ENCODE measurements around the gene ACAN.
A peak's percentile ranks its signal among the peaks of the same experiment; 100 is the strongest.

Gene ACAN

DNA sequence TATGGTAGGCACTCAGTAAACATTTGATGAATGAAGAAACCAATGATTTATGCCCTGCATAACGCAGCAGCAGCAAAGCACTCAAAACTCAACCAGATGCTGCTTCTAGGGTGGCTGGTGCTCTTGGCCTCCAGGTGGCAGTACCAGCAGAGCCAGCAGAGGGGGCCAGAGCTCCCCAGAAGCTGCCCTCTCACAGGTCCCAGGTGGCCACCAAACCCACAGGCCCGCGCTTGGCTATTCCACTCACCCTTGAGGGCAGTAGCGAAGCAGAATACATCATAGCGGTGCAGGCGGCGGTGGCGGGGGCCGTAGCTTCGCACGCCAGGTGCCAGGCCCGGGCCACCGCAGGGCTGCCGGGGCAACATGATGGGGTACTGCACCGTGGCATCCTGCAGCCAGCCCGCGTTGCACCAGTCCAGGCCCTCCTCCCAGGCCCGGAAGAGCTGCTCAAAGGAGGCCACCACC, 75.5 kb downstream of the ACAN start:
- no peak overlapping the region for H3K9ac ChIP-seq (ENCODE audit: low read depth, low read length, poor library complexity)
- H3K4ac ChIP-seq (ENCODE audit: low read length), result no peak overlapping the region
- no peak overlapping the region for H4K8ac ChIP-seq (ENCODE audit: low read depth, low read length)
- no peak overlapping the region for H3K4me3 ChIP-seq (ENCODE audit: low read length in 2 of 2)
- no peaks in the 10 kb centered on the region for H3K27me3 ChIP-seq (ENCODE audit: control insufficient read depth in 3 of 3, insufficient read depth in 3 of 3, low read depth in 1 of 3, low read length in 3 of 3)
- H3K9me3 ChIP-seq (replicated peaks in 1 of 2; ENCODE audit: control insufficient read depth in 2 of 2, insufficient read depth in 1 of 2, low read depth in 1 of 2, low read length in 2 of 2), result peaks cover 0 to 1% of the 10 kb centered on the region in 2 donors
- H3K18ac ChIP-seq (ENCODE audit: low read length), result peak overlapping the region; percentile 4
- H3K4me1 ChIP-seq (ENCODE audit: control insufficient read depth in 2 of 2, insufficient read depth in 1 of 2, low read depth in 1 of 2, low read length in 2 of 2), result no peaks in the 10 kb centered on the region
- no peak overlapping the region for H2BK120ac ChIP-seq (ENCODE audit: low read depth, low read length)
- no peaks in the 10 kb centered on the region for H3K36me3 ChIP-seq (replicated peaks in 1 of 2; ENCODE audit: control insufficient read depth in 2 of 2, insufficient read depth in 2 of 2, low read length in 2 of 2)
- H2AK5ac ChIP-seq (ENCODE audit: low read depth, low read length), result no peak overlapping the region
- no peak overlapping the region for H2BK12ac ChIP-seq (ENCODE audit: low read length)
- no peak overlapping the region for H2BK5ac ChIP-seq (ENCODE audit: low read length)
- WGBS, 2 donors (ENCODE audit: extremely low coverage in 2 of 2, insufficient read length in 2 of 2, insufficient replicate concordance in 1 of 2), result no CpG with 5 or more reads among the region's 18 CpGs
- no peak overlapping the region for H3K14ac ChIP-seq (ENCODE audit: low read length)
- no peak overlapping the region for H2AFZ ChIP-seq (ENCODE audit: low read length)
- H2BK15ac ChIP-seq (ENCODE audit: low read length), result peak overlapping the region; percentile 6
- peak; percentile 27 for DNase-seq (ENCODE audit: low spot score)
- no peak overlapping the region for H3K23ac ChIP-seq (ENCODE audit: low read depth, low read length, poor library complexity)
- H4K91ac ChIP-seq (ENCODE audit: low read depth, low read length, poor library complexity), result no peak overlapping the region
- no peak overlapping the region for H3K4me2 ChIP-seq (ENCODE audit: insufficient read depth, low read length, poor library complexity, severe bottlenecking)
- no peaks in the 10 kb centered on the region for H3K79me1 ChIP-seq (ENCODE audit: low read depth, low read length)
- H3K27ac ChIP-seq (replicated peaks; ENCODE audit: low read length), result no peak overlapping the region

GRCh38 chr15:88880944-88881740, 77.9 kb downstream of the ACAN start:
- Histone ChIP-seq H3K4me2 (ENCODE audit: insufficient read depth, low read length, poor library complexity, severe bottlenecking) (no peak overlapping the region), H3K4me1 (ENCODE audit: control insufficient read depth in 2 of 2, insufficient read depth in 1 of 2, low read depth in 1 of 2, low read length in 2 of 2) (no peaks in the 10 kb centered on the region), H2AFZ (ENCODE audit: low read length) (no peak overlapping the region), H3K27me3 (ENCODE audit: control insufficient read depth in 3 of 3, insufficient read depth in 3 of 3, low read depth in 1 of 3, low read length in 3 of 3) (no peaks in the 10 kb centered on the region), H3K9ac (ENCODE audit: low read depth, low read length, poor library complexity) (no peak overlapping the region), H3K36me3 (replicated peaks in 1 of 2; ENCODE audit: control insufficient read depth in 2 of 2, insufficient read depth in 2 of 2, low read length in 2 of 2) (no peaks in the 10 kb centered on the region), H3K4me3 (ENCODE audit: low read length in 2 of 2) (no peak overlapping the region), H2BK120ac (ENCODE audit: low read depth, low read length) (no peak overlapping the region), H3K14ac (ENCODE audit: low read length) (peak overlapping the region; percentile 22), H2BK5ac (ENCODE audit: low read length) (no peak overlapping the region), H2BK12ac (ENCODE audit: low read length) (no peak overlapping the region), H3K4ac (ENCODE audit: low read length) (no peak overlapping the region), H4K91ac (ENCODE audit: low read depth, low read length, poor library complexity) (no peak overlapping the region), H4K8ac (ENCODE audit: low read depth, low read length) (no peak overlapping the region), H3K23ac (ENCODE audit: low read depth, low read length, poor library complexity) (peak overlapping the region; percentile 56), H2AK5ac (ENCODE audit: low read depth, low read length) (peak overlapping the region; percentile 59), H3K79me1 (ENCODE audit: low read depth, low read length) (no peaks in the 10 kb centered on the region), H3K27ac (replicated peaks; ENCODE audit: low read length) (no peak overlapping the region), H3K18ac (ENCODE audit: low read length) (no peak overlapping the region), H3K9me3 (replicated peaks in 1 of 2; ENCODE audit: control insufficient read depth in 2 of 2, insufficient read depth in 1 of 2, low read depth in 1 of 2, low read length in 2 of 2) (peaks cover 0 to 1% of the 10 kb centered on the region in 2 donors), H2BK15ac (ENCODE audit: low read length) (no peak overlapping the region)
- WGBS, 2 donors (ENCODE audit: extremely low coverage in 2 of 2, insufficient read length in 2 of 2, insufficient replicate concordance in 1 of 2), result no CpG with 5 or more reads among the region's 31 CpGs
- DNase-seq (ENCODE audit: low spot score), result no peak

DNA sequence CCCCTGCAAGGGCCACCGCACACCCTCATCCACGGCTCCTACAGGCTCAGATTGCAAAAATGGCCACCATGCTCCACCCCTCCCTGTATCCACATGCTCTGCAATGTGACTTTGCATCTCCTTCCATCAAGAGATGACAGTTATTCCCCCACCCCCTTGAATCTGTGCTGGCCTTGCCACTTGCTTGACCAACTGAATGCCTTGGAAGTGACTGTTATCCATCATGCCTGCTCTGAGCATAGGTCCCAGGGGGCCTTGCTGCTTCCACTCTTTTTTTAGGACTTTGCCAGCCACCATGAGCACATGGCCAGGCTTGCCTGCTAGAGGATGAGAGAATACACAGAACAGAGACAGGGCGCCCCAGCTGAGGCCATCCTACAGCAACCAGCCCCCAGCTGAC, 78.5 kb downstream of the ACAN start:
- H3K4ac ChIP-seq (ENCODE audit: low read length), result no peak overlapping the region
- H3K4me2 ChIP-seq (ENCODE audit: insufficient read depth, low read length, poor library complexity, severe bottlenecking), result no peak overlapping the region
- H2AFZ ChIP-seq (ENCODE audit: low read length), result no peak overlapping the region
- no peak overlapping the region for H2BK5ac ChIP-seq (ENCODE audit: low read length)
- no peak overlapping the region for H2BK120ac ChIP-seq (ENCODE audit: low read depth, low read length)
- no peak overlapping the region for H4K91ac ChIP-seq (ENCODE audit: low read depth, low read length, poor library complexity)
- H3K27ac ChIP-seq (replicated peaks; ENCODE audit: low read length), result no peak overlapping the region
- no peaks in the 10 kb centered on the region for H3K36me3 ChIP-seq (replicated peaks in 1 of 2; ENCODE audit: control insufficient read depth in 2 of 2, insufficient read depth in 2 of 2, low read length in 2 of 2)
- DNase-seq (ENCODE audit: low spot score), result no peak
- no peaks in the 10 kb centered on the region for H3K4me1 ChIP-seq (ENCODE audit: control insufficient read depth in 2 of 2, insufficient read depth in 1 of 2, low read depth in 1 of 2, low read length in 2 of 2)
- peak overlapping the region; percentile 59 for H2AK5ac ChIP-seq (ENCODE audit: low read depth, low read length)
- WGBS, 2 donors (ENCODE audit: extremely low coverage in 2 of 2, insufficient read length in 2 of 2, insufficient replicate concordance in 1 of 2), result no CpG with 5 or more reads among the region's 3 CpGs
- no peaks in the 10 kb centered on the region for H3K79me1 ChIP-seq (ENCODE audit: low read depth, low read length)
- H3K4me3 ChIP-seq (ENCODE audit: low read length in 2 of 2), result no peak overlapping the region
- no peak overlapping the region for H2BK12ac ChIP-seq (ENCODE audit: low read length)
- no peak overlapping the region for H3K18ac ChIP-seq (ENCODE audit: low read length)
- no peaks in the 10 kb centered on the region for H3K9me3 ChIP-seq (replicated peaks in 1 of 2; ENCODE audit: control insufficient read depth in 2 of 2, insufficient read depth in 1 of 2, low read depth in 1 of 2, low read length in 2 of 2)
- no peak overlapping the region for H3K9ac ChIP-seq (ENCODE audit: low read depth, low read length, poor library complexity)
- no peak overlapping the region for H2BK15ac ChIP-seq (ENCODE audit: low read length)
- no peaks in the 10 kb centered on the region for H3K27me3 ChIP-seq (ENCODE audit: control insufficient read depth in 3 of 3, insufficient read depth in 3 of 3, low read depth in 1 of 3, low read length in 3 of 3)
- H3K23ac ChIP-seq (ENCODE audit: low read depth, low read length, poor library complexity), result no peak overlapping the region
- no peak overlapping the region for H3K14ac ChIP-seq (ENCODE audit: low read length)
- no peak overlapping the region for H4K8ac ChIP-seq (ENCODE audit: low read depth, low read length)

GRCh38 chr15:88882785-88883184, 79.5 kb downstream of the ACAN start:
- no peak overlapping the region for H4K91ac ChIP-seq (ENCODE audit: low read depth, low read length, poor library complexity)
- H2BK120ac ChIP-seq (ENCODE audit: low read depth, low read length), result no peak overlapping the region
- H3K4me1 ChIP-seq (ENCODE audit: control insufficient read depth in 2 of 2, insufficient read depth in 1 of 2, low read depth in 1 of 2, low read length in 2 of 2), result no peaks in the 10 kb centered on the region
- H3K9ac ChIP-seq (ENCODE audit: low read depth, low read length, poor library complexity), result no peak overlapping the region
- H3K79me1 ChIP-seq (ENCODE audit: low read depth, low read length), result no peaks in the 10 kb centered on the region
- no peaks in the 10 kb centered on the region for H3K27me3 ChIP-seq (ENCODE audit: control insufficient read depth in 3 of 3, insufficient read depth in 3 of 3, low read depth in 1 of 3, low read length in 3 of 3)
- no peak overlapping the region for H2BK5ac ChIP-seq (ENCODE audit: low read length)
- no peak overlapping the region for H2AFZ ChIP-seq (ENCODE audit: low read length)
- no peaks in the 10 kb centered on the region for H3K36me3 ChIP-seq (replicated peaks in 1 of 2; ENCODE audit: control insufficient read depth in 2 of 2, insufficient read depth in 2 of 2, low read length in 2 of 2)
- H3K9me3 ChIP-seq (replicated peaks in 1 of 2; ENCODE audit: control insufficient read depth in 2 of 2, insufficient read depth in 1 of 2, low read depth in 1 of 2, low read length in 2 of 2), result no peaks in the 10 kb centered on the region
- H3K4me2 ChIP-seq (ENCODE audit: insufficient read depth, low read length, poor library complexity, severe bottlenecking), result no peak overlapping the region
- no peak overlapping the region for H3K27ac ChIP-seq (replicated peaks; ENCODE audit: low read length)
- no peak overlapping the region for H3K18ac ChIP-seq (ENCODE audit: low read length)
- no peak overlapping the region for H2AK5ac ChIP-seq (ENCODE audit: low read depth, low read length)
- no peak overlapping the region for H3K4ac ChIP-seq (ENCODE audit: low read length)
- no peak overlapping the region for H2BK12ac ChIP-seq (ENCODE audit: low read length)
- DNase-seq (ENCODE audit: low spot score), result no peak
- WGBS, 2 donors (ENCODE audit: extremely low coverage in 2 of 2, insufficient read length in 2 of 2, insufficient replicate concordance in 1 of 2), result no CpG with 5 or more reads among the region's 4 CpGs
- no peak overlapping the region for H3K23ac ChIP-seq (ENCODE audit: low read depth, low read length, poor library complexity)
- H3K4me3 ChIP-seq (ENCODE audit: low read length in 2 of 2), result no peak overlapping the region
- no peak overlapping the region for H4K8ac ChIP-seq (ENCODE audit: low read depth, low read length)
- no peak overlapping the region for H3K14ac ChIP-seq (ENCODE audit: low read length)
- H2BK15ac ChIP-seq (ENCODE audit: low read length), result no peak overlapping the region

All from neuronal stem cell (in vitro differentiated cells).